CD4-positive, alpha-beta memory T cell (primary cell): ENCODE measurements around the gene EPHA10. TPM values are rescaled to one million over a fixed set of nuclear protein-coding genes. Genes with fewer than 3 reads are reported as not detected.
"Not testable (repeated sequence)": the region's sequence is repeated elsewhere in the genome, so short reads cannot be mapped to it uniquely, and the experiment has no call there.

Experiments used
- CTCF ChIA-PET: fragments of 350-600 bp; sonication (Branson Sonifier 250); formaldehyde crosslinking; loops from one replicate; lab custom pipeline; 2021; ENCODE audit warnings: inconsistent platforms; ENCODE audit not compliant: partially characterized antibody; lab: Charles Lee
- POLR2A ChIA-PET: fragments of 350-600 bp; sonication (Branson Sonifier 250); formaldehyde crosslinking; loops from one replicate; lab custom pipeline; 2021; ENCODE audit not compliant: partially characterized antibody; lab: Charles Lee
- DNase-seq, 5 donors: peaks; one replicate each; pipeline versions ENCODE4 v3.0.0 to v3.0.0-alpha.2; 2020 to 2022; ENCODE audit warnings: mixed read lengths in 1 of 5
- H3K27ac ChIP-seq: one replicate; pipeline ENCODE4 v1.7.0; 2013; ENCODE audit warnings: low read depth, low read length
- H3K27me3 ChIP-seq: 2 replicates; pipeline ENCODE4 v1.7.0; 2013; ENCODE audit warnings: mild to moderate bottlenecking, low read length, moderate library complexity; ENCODE audit not compliant: insufficient read depth
- H3K36me3 ChIP-seq: 2 replicates; pipeline ENCODE4 v1.7.0; 2013; ENCODE audit warnings: mild to moderate bottlenecking, low read length, moderate library complexity; ENCODE audit not compliant: insufficient read depth
- H3K4me1 ChIP-seq: 2 replicates; pipeline ENCODE4 v1.7.0; 2013; ENCODE audit warnings: mild to moderate bottlenecking, low read length, moderate library complexity; ENCODE audit not compliant: insufficient read depth
- H3K4me3 ChIP-seq, 2 donors: one replicate each; pipeline ENCODE4 v1.7.0; 2013; ENCODE audit warnings: low read length in 2 of 2, mild to moderate bottlenecking in 1 of 2
- H3K9me3 ChIP-seq, 2 donors: one replicate each; pipeline ENCODE4 v1.7.0; 2013; ENCODE audit warnings: low read length in 2 of 2, control low read depth in 1 of 2; ENCODE audit not compliant: control insufficient read depth in 1 of 2
- H3K27ac Mint-ChIP-seq, 7 donors: one replicate each; pipeline ENCODE4 v1.8.0; 2020 to 2021; ENCODE audit warnings: mixed read lengths in 7 of 7, mild to moderate bottlenecking in 6 of 7, inconsistent platforms in 3 of 7, moderate library complexity in 3 of 7
- H3K27me3 Mint-ChIP-seq, 2 donors: one replicate each; pipeline ENCODE4 v1.8.0; 2020 to 2021; ENCODE audit warnings: mixed read lengths in 2 of 2
- H3K36me3 Mint-ChIP-seq, 2 donors: one replicate each; pipeline ENCODE4 v1.8.0; 2020 to 2021; ENCODE audit warnings: mixed read lengths in 2 of 2, inconsistent platforms in 1 of 2, mild to moderate bottlenecking in 1 of 2
- H3K4me1 Mint-ChIP-seq, 4 donors: one replicate each; pipeline ENCODE4 v1.8.0; 2020 to 2021; ENCODE audit warnings: mixed read lengths in 4 of 4, mild to moderate bottlenecking in 1 of 4
- H3K4me3 Mint-ChIP-seq, 8 donors: one replicate each; pipeline ENCODE4 v1.8.0; 2020 to 2021; ENCODE audit warnings: mixed read lengths in 8 of 8, mild to moderate bottlenecking in 7 of 8, moderate library complexity in 6 of 8, inconsistent platforms in 3 of 8
- H3K9me3 Mint-ChIP-seq, 8 donors: one replicate each; pipeline ENCODE4 v1.8.0; 2020 to 2021; ENCODE audit warnings: mixed read lengths in 8 of 8, mild to moderate bottlenecking in 5 of 8, inconsistent platforms in 3 of 8, moderate library complexity in 1 of 8
- intact Hi-C: fragments of 100-400 bp; cut with micrococcal nuclease; formaldehyde crosslinking; loops from one replicate; pipeline ENCODE4 v1.15.1; 2023
- polyA plus RNA-seq, 2 donors: library from polyadenylated mRNA; unstranded; fragments of 300-500 nt; fragmentation: Illumina TruSeq; gene quantifications; one replicate each; pipeline ENCODE4 v1.2.3, GENCODE V29; 2021
- total RNA-seq, 2 experiments: library from RNA; stranded (reverse); gene quantifications; one replicate each; pipeline ENCODE4 v1.2.3, GENCODE V29; 2021

Gene EPHA10
- total and polyA plus RNA-seq, 4 experiments from 2014 or later = 0.36 TPM; not detected in 3

GRCh38 chr1:37746806-37747205 is 18.1 kb downstream of the EPHA10 start:
- peaks cover 1 to 2% (median 2%) of the 10 kb centered on the region in 4 donors for H3K4me1 Mint-ChIP-seq
- POLR2A ChIA-PET = interaction anchor here (0.6 kb wide), 1 partner anchor 40 kb away, joined by 3 read pairs; no protein-coding TSS in a partner anchor
- no peak for DNase-seq
- peaks cover 0 to 8% (median 4%) of the 10 kb centered on the region in 8 donors for H3K9me3 Mint-ChIP-seq
- Histone ChIP-seq H3K9me3 (no peaks in the 10 kb centered on the region), H3K36me3 (no peaks in the 10 kb centered on the region), H3K4me1 (no peaks in the 10 kb centered on the region), H3K27ac (no peak overlapping the region), H3K27me3 (peaks cover 6% of the 10 kb centered on the region), H3K4me3 (no peak overlapping the region)
- CTCF ChIA-PET = no interaction called here
- no peak overlapping the region for H3K27ac Mint-ChIP-seq
- peaks cover 18 to 25% of the 10 kb centered on the region in 2 donors for H3K27me3 Mint-ChIP-seq
- H3K36me3 Mint-ChIP-seq = no peaks in the 10 kb centered on the region
- intact Hi-C loops = no loop called here
- no peak overlapping the region for H3K4me3 Mint-ChIP-seq

- no peak overlapping the region for H3K4me3 Mint-ChIP-seq
- POLR2A ChIA-PET = no interaction called here
- DNase-seq = no peak
- peaks cover 2 to 7% (median 3%) of the 10 kb centered on the region in 8 donors for H3K9me3 Mint-ChIP-seq
- H3K4me1 Mint-ChIP-seq = peaks cover 0 to under 1% (median 0%) of the 10 kb centered on the region in 4 donors
- H3K27me3 Mint-ChIP-seq = peaks cover 19 to 26% of the 10 kb centered on the region in 2 donors
- no peak overlapping the region for H3K27ac ChIP-seq
- H3K36me3 Mint-ChIP-seq = no peaks in the 10 kb centered on the region
- H3K4me1 ChIP-seq = no peaks in the 10 kb centered on the region
- H3K27ac Mint-ChIP-seq = no peak overlapping the region
- H3K4me3 ChIP-seq = no peak overlapping the region
- peaks cover 6% of the 10 kb centered on the region for H3K27me3 ChIP-seq
- H3K9me3 ChIP-seq = no peaks in the 10 kb centered on the region
- H3K36me3 ChIP-seq = no peaks in the 10 kb centered on the region
- CTCF ChIA-PET = no interaction called here
- intact Hi-C loops = no loop called here
Measured at GRCh38 chr1:37741662-37742061, 23.3 kb downstream of the EPHA10 start.

GRCh38 chr1:37741130-37741529 is 23.8 kb downstream of the EPHA10 start:
- H3K36me3 Mint-ChIP-seq = no peaks in the 10 kb centered on the region
- Histone ChIP-seq H3K4me1 (no peaks in the 10 kb centered on the region), H3K27ac (no peak overlapping the region), H3K9me3 (no peaks in the 10 kb centered on the region), H3K36me3 (no peaks in the 10 kb centered on the region), H3K27me3 (peaks cover 6% of the 10 kb centered on the region), H3K4me3 (no peak overlapping the region)
- no peaks in the 10 kb centered on the region for H3K4me1 Mint-ChIP-seq
- H3K9me3 Mint-ChIP-seq = peaks cover 0 to 5% (median 3%) of the 10 kb centered on the region in 8 donors
- ChIA-PET POLR2A (no interaction called here), CTCF (no interaction called here)
- H3K27ac Mint-ChIP-seq = no peak overlapping the region
- no peak for DNase-seq
- H3K4me3 Mint-ChIP-seq = no peak overlapping the region
- intact Hi-C loops = no loop called here
- H3K27me3 Mint-ChIP-seq = peaks cover 18 to 24% of the 10 kb centered on the region in 2 donors

GRCh38 chr1:37739222-37739621 is 25.7 kb downstream of the EPHA10 start:
- no peaks in the 10 kb centered on the region for H3K4me1 ChIP-seq
- ChIA-PET CTCF (no interaction called here), POLR2A (no interaction called here)
- H3K27ac ChIP-seq = no peak overlapping the region
- no peaks in the 10 kb centered on the region for H3K9me3 ChIP-seq
- no peak for DNase-seq
- H3K36me3 Mint-ChIP-seq = no peaks in the 10 kb centered on the region
- no peaks in the 10 kb centered on the region for H3K36me3 ChIP-seq
- intact Hi-C loops = no loop called here
- no peak overlapping the region for H3K4me3 ChIP-seq
- no peak overlapping the region for H3K27ac Mint-ChIP-seq
- H3K27me3 Mint-ChIP-seq = peaks cover 30% of the 10 kb centered on the region in 2 donors
- no peaks in the 10 kb centered on the region for H3K4me1 Mint-ChIP-seq
- H3K4me3 Mint-ChIP-seq = no peak overlapping the region
- H3K27me3 ChIP-seq = peaks cover 6% of the 10 kb centered on the region
- peaks cover 0 to 5% (median 3%) of the 10 kb centered on the region in 8 donors for H3K9me3 Mint-ChIP-seq

GRCh38 chr1:37738619-37739018 is 26.3 kb downstream of the EPHA10 start:
- H3K36me3 ChIP-seq, CTCF ChIA-PET, H3K4me3 Mint-ChIP-seq, H3K27me3 ChIP-seq, H3K27ac Mint-ChIP-seq, H3K27ac ChIP-seq, POLR2A ChIA-PET, H3K4me1 Mint-ChIP-seq, H3K36me3 Mint-ChIP-seq, H3K9me3 Mint-ChIP-seq, H3K9me3 ChIP-seq, H3K4me1 ChIP-seq, intact Hi-C loops, H3K4me3 ChIP-seq, DNase-seq: not testable (repeated sequence)
- H3K27me3 Mint-ChIP-seq = peaks cover 32 to 35% of the 10 kb centered on the region in 2 donors

- H3K36me3 Mint-ChIP-seq, H3K27me3 ChIP-seq, DNase-seq, POLR2A ChIA-PET, H3K4me1 ChIP-seq, intact Hi-C loops, H3K36me3 ChIP-seq, H3K27ac Mint-ChIP-seq, H3K4me1 Mint-ChIP-seq, H3K9me3 Mint-ChIP-seq, CTCF ChIA-PET, H3K4me3 Mint-ChIP-seq, H3K27ac ChIP-seq, H3K4me3 ChIP-seq, H3K9me3 ChIP-seq: not testable (repeated sequence)
- H3K27me3 Mint-ChIP-seq = peaks cover 34 to 39% of the 10 kb centered on the region in 2 donors
Measured at GRCh38 chr1:37737975-37738374, 26.9 kb downstream of the EPHA10 start.

- Histone ChIP-seq H3K27ac (no peak overlapping the region), H3K4me1 (no peaks in the 10 kb centered on the region), H3K27me3 (no peaks in the 10 kb centered on the region), H3K36me3 (no peaks in the 10 kb centered on the region), H3K4me3 (no peak overlapping the region), H3K9me3 (no peaks in the 10 kb centered on the region)
- ChIA-PET CTCF (no interaction called here), POLR2A (no interaction called here)
- intact Hi-C loops = no loop called here
- no peaks in the 10 kb centered on the region for H3K4me1 Mint-ChIP-seq
- H3K9me3 Mint-ChIP-seq = peaks cover 0 to 5% (median 0%) of the 10 kb centered on the region in 8 donors
- no peak for DNase-seq
- peaks cover 35% of the 10 kb centered on the region in 2 donors for H3K27me3 Mint-ChIP-seq
- no peaks in the 10 kb centered on the region for H3K36me3 Mint-ChIP-seq
- H3K4me3 Mint-ChIP-seq = no peak overlapping the region
- H3K27ac Mint-ChIP-seq = no peak overlapping the region
Measured at GRCh38 chr1:37734629-37735591, 30.0 kb downstream of the EPHA10 start.
